GM19043 (cell line): Measurements from ENCODE around the gene KRTAP4-4.
"Not testable (repeated sequence)": the region's sequence is repeated elsewhere in the genome, so short reads cannot be mapped to it uniquely, and the experiment has no call there.

ENCODE experiments used
- ATAC-seq: cut with Tn5 transposase; IDR thresholded peaks from one replicate; pipeline ENCODE4 v1.9.1; 2021; ENCODE audit warnings: low read depth; ENCODE audit not compliant: unreplicated experiment

KRTAP4-4 gene

DNA sequence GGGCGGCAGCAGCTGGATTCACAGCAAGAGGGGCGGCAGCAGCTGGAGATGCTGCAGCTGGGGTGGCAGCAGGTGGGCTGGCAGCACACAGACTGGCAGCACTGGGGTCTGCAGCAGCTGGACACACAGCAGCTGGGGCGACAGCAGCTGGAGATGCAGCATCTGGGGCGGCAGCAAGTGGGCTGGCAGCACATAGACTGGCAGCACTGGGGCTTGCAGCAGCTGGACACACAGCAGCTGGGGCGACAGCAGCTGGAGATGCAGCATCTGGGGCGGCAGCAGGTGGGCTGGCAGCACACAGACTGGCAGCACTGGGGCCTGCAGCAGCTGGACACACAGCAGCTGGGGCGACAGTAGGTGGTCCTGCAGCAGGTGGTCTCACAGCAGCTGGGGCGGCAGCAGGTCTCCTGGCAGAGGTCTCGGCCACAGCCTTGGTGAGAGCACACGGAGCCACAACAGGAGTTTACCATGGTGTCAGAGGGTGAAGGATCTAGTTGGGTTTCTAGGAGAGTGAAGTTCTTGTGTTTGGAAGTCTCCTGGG, 42.6 kb downstream of the KRTAP4-4 start, which contains the start of gene KRTAP4-11:
Gene KRTAP4-11, minus strand, starts transcription at position 528 of the 541 bp plus-strand sequence. Its CDS starts 58 bp downstream, at position 470.
- ATAC-seq: not testable (repeated sequence)

DNA sequence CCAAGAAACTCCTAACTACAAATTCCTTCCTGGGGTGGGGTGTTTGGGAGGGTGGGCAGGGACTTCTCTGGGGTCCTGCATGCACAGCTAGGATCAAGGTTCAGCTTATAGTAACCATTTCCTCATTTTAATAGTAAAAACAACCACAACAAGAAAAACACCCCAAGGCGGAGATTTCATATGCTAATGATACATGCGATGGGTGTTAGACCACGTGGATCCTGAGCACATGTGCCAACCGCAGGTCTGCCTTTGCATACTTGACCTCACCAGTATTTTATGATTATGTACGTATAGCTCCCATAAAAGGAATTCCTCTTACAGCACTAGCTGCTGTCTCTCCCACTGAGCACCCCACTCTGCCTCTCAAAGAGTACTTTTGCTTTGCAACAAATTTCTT, 44.3 kb downstream of the KRTAP4-4 start:
- ATAC-seq: no peak

DNA sequence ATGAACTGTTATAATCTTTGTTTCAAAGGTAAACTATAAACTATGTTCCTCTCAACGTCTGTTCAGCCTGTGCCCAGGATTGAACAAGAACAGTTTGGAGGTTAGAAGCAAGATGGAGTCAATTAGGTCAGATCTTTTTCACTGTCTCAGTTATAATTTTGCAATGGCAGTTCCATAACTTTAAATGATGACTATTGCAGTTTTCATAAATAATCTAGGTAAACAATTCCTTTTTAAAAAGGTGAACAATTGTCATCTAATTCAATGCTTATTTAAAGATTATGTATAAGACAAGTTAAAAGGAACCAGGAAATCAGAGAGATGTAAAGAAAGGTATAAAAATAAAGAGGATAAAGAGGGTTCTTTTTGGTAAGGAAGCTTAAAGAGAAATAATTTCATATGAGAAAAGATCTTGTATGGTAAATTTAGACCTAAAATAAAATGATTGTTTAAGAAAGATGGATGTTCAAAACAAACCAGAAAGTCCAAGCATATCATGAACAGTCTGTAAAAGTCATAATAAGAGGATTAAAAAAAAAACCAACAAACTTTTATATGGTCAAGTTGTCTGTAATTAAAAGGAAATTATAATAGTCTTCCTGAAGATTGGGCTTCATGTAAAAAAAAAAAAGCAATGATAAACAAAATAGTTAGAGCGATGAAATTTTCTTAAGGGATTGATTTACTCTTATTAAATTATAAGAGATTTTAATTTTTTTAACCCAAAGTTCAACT, 49.2 kb downstream of the KRTAP4-4 start:
- ATAC-seq: no peak
